ENCODE measurements around the gene WDCP.

DNA sequence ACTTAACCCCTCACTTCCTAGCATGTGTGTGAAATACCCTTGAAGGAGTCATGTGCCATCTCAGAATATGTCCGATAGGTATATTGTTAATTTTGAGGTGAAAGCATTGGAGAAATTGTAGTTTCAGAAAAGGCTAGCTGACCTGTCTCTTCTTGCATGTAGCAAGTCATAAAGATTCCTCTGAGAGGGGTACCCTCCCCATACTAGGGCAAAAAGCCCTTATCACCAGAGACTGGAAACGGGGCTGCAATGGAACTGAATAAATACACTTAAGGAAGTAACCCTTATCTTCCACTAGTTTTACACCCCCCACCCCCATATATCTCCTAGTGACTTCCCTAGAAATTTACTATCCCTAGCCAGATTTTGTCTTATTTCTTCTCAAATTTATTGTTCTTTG lies 30.7 kb upstream of the WDCP start:
- TF ChIP-seq POLR2A (IDR thresholded peaks at IDR 0.05; ENCODE audit: low read depth, low read length) (no peak), TAF1 (IDR thresholded peaks at IDR 0.05; ENCODE audit: borderline replicate concordance, low read depth, low read length) (no peak), POLR2AphosphoS5 (IDR thresholded peaks at IDR 0.05; ENCODE audit: low read depth, low read length) (no peak)

Data from GM12892 (cell line).